HEK293T (cell line): ENCODE data around the gene CYP39A1.

Source experiments
- CTCF ChIA-PET: fragments of 350-600 bp; formaldehyde crosslinking; extraction: SDS; loops from one replicate; lab custom pipeline; 2021; ENCODE audit warnings: antibody characterized with exemption, inconsistent platforms; lab: Yijun Ruan, JAX
- POLR2A ChIA-PET: fragments of 350-600 bp; formaldehyde crosslinking; extraction: SDS; loops from one replicate; lab custom pipeline; 2020; ENCODE audit warnings: antibody characterized with exemption, inconsistent platforms; lab: Yijun Ruan, JAX
- DNase-seq: peaks from one replicate; pipeline ENCODE4 v3.0.0; 2012; ENCODE audit warnings: mixed read lengths; ENCODE audit errors: extremely low spot score
- ARNT ChIP-seq: fragments of 450-650 bp; IDR thresholded peaks from 2 replicates; pipeline ENCODE4 v1.6.1; 2017; ENCODE audit warnings: mild to moderate bottlenecking
- BHLHE40 ChIP-seq: fragments of 450-650 bp; IDR thresholded peaks from 2 replicates; pipeline ENCODE4 v1.6.1; 2016; ENCODE audit warnings: mild to moderate bottlenecking, moderate library complexity, borderline replicate concordance
- CTBP1 ChIP-seq: fragments of 450-650 bp; IDR thresholded peaks from 2 replicates; pipeline ENCODE4 v1.6.1; 2016; ENCODE audit warnings: borderline replicate concordance
- ELF4 ChIP-seq: fragments of 450-650 bp; IDR thresholded peaks from 2 replicates; pipeline ENCODE4 v1.6.1; 2017; ENCODE audit warnings: antibody characterized with exemption
- FOXA1 ChIP-seq: fragments of 450-650 bp; IDR thresholded peaks from 2 replicates; pipeline ENCODE4 v1.6.1; 2016; ENCODE audit warnings: mild to moderate bottlenecking
- FOXK2 ChIP-seq: fragments of 450-650 bp; IDR thresholded peaks from 2 replicates; pipeline ENCODE4 v1.6.1; 2016; ENCODE audit warnings: mild to moderate bottlenecking
- FOXM1 ChIP-seq: fragments of 450-650 bp; IDR thresholded peaks from 2 replicates; pipeline ENCODE4 v1.6.1; 2017; ENCODE audit warnings: mild to moderate bottlenecking, borderline replicate concordance
- HDGF ChIP-seq: fragments of 450-650 bp; IDR thresholded peaks from 2 replicates; pipeline ENCODE4 v1.6.1; 2017; ENCODE audit warnings: antibody characterized with exemption, borderline replicate concordance
- L3MBTL2 ChIP-seq: fragments of 450-650 bp; conservative IDR thresholded peaks from 2 replicates; pipeline ENCODE4 v1.6.1; 2016; ENCODE audit warnings: mild to moderate bottlenecking
- LEF1 ChIP-seq: fragments of 450-650 bp; IDR thresholded peaks from 2 replicates; pipeline ENCODE4 v1.6.1; 2017; ENCODE audit warnings: mild to moderate bottlenecking, borderline replicate concordance
- NFRKB ChIP-seq: fragments of 450-650 bp; IDR thresholded peaks from 2 replicates; pipeline ENCODE4 v1.6.1; 2016; ENCODE audit warnings: mild to moderate bottlenecking, moderate library complexity
- SP1 ChIP-seq: fragments of 450-650 bp; IDR thresholded peaks from 2 replicates; pipeline ENCODE4 v1.6.1; 2017
- SUZ12 ChIP-seq: fragments of 450-650 bp; IDR thresholded peaks from 2 replicates; pipeline ENCODE4 v1.6.1; 2016; ENCODE audit warnings: mild to moderate bottlenecking
- TARDBP ChIP-seq: fragments of 450-650 bp; IDR thresholded peaks from 2 replicates; pipeline ENCODE4 v1.6.1; 2016
- ZNF384 ChIP-seq: fragments of 450-650 bp; IDR thresholded peaks from 2 replicates; pipeline ENCODE4 v1.6.1; 2016
- TF ChIP-seq, protein P1 (sequence below): fragments of 450-650 bp; IDR thresholded peaks from 2 replicates; pipeline ENCODE4 v1.6.1; 2016

CYP39A1 gene

GRCh38 chr6:46652603-46653438 lies at the start of gene CYP39A1, which contains the start of gene SLC25A27:
CYP39A1 (minus strand) TSS chr6:46652818; CDS start chr6:46652582, 236 bp downstream.
SLC25A27 (plus strand) TSS chr6:46652975; CDS start chr6:46653193, 218 bp downstream.
- ChIA-PET CTCF (no interaction called here), POLR2A (interaction anchor here (0.9 kb wide), 1 partner anchor 22 kb away, joined by 3 read pairs; no protein-coding TSS in a partner anchor)
- TF ChIP-seq, protein P1, sequence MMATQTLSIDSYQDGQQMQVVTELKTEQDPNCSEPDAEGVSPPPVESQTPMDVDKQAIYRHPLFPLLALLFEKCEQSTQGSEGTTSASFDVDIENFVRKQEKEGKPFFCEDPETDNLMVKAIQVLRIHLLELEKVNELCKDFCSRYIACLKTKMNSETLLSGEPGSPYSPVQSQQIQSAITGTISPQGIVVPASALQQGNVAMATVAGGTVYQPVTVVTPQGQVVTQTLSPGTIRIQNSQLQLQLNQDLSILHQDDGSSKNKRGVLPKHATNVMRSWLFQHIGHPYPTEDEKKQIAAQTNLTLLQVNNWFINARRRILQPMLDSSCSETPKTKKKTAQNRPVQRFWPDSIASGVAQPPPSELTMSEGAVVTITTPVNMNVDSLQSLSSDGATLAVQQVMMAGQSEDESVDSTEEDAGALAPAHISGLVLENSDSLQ: peak; percentile 92
- TF ChIP-seq CTBP1: no peak
- no peak for TF ChIP-seq ELF4

GRCh38 chr6:46699970-46700369 lies 47.4 kb upstream of the CYP39A1 start:
- CTCF ChIA-PET: no interaction called here
- POLR2A ChIA-PET: no interaction called here
- TF ChIP-seq, protein P1: no peak
- no peak for TF ChIP-seq FOXM1
- no peak for TF ChIP-seq HDGF
- DNase-seq: no peak

More at GRCh38 chr6:46652603-46653438, at the start of gene CYP39A1, which contains the start of gene SLC25A27:
- peak; percentile 93 for DNase-seq

- ChIA-PET POLR2A (no interaction called here), CTCF (no interaction called here)
- TF ChIP-seq NFRKB (no peak), HDGF (no peak), FOXA1 (no peak), TARDBP (no peak), LEF1 (no peak)
- DNase-seq: no peak
Observed at GRCh38 chr6:46690911-46691451, 38.4 kb upstream of the CYP39A1 start.

- TF ChIP-seq NFRKB: no peak
- TF ChIP-seq ELF4: no peak
- no peak for TF ChIP-seq FOXA1
- no peak for TF ChIP-seq TARDBP
- TF ChIP-seq, protein P1: no peak
- TF ChIP-seq CTBP1: no peak
- TF ChIP-seq SP1: no peak
- TF ChIP-seq ZNF384: no peak
- no peak for TF ChIP-seq ARNT
- TF ChIP-seq L3MBTL2: no peak
- no peak for TF ChIP-seq SUZ12
- no peak for TF ChIP-seq BHLHE40
- no peak for TF ChIP-seq HDGF
- TF ChIP-seq LEF1: no peak
- DNase-seq: no peak
- ChIA-PET POLR2A (no interaction called here), CTCF (no interaction called here)
Observed at GRCh38 chr6:46690141-46690755, 37.6 kb upstream of the CYP39A1 start.

DNA sequence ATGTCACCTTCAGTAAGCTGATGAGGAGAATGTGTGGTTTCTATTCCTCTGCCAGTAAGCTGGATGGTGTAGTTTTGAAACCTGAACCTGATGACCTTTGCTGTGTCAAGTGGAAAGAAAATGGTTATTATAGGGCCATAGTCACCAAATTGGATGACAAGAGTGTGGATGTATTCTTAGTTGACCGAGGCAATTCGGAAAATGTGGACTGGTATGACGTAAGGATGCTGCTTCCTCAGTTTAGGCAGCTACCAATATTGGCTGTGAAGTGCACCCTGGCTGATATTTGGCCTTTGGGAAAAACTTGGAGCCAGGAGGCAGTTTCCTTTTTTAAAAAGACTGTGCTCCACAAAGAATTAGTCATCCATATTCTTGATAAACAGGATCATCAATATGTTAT lies 37.0 kb upstream of the CYP39A1 start:
- CTCF ChIA-PET: no interaction called here
- POLR2A ChIA-PET: no interaction called here
- TF ChIP-seq SUZ12 (no peak), FOXM1 (no peak), ZNF384 (no peak), ELF4 (no peak), L3MBTL2 (no peak), TARDBP (no peak), LEF1 (no peak), HDGF (no peak), FOXA1 (no peak), FOXK2 (no peak), BHLHE40 (no peak), CTBP1 (no peak), SP1 (no peak), NFRKB (no peak), ARNT (no peak)
- TF ChIP-seq, protein P1: no peak
- no peak for DNase-seq

DNA sequence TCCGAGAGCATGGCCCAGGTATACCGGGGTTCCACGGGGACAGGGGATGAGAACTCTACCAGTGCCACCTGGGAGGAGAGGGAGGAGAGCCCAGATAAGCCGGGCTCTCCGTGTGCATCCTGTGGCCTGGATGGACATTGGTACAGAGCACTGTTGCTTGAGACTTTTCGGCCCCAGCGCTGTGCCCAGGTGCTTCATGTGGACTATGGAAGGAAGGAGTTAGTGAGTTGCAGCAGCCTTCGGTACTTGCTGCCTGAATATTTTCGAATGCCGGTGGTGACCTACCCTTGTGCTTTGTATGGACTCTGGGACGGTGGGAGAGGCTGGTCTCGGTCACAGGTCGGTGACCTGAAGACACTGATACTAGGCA lies 36.3 kb upstream of the CYP39A1 start:
- ChIA-PET CTCF (no interaction called here), POLR2A (no interaction called here)
- TF ChIP-seq ARNT (no peak), BHLHE40 (no peak), LEF1 (no peak), FOXM1 (no peak), SUZ12 (no peak), CTBP1 (no peak), ZNF384 (no peak), TARDBP (no peak), HDGF (no peak)
- no peak for DNase-seq
